ENCODE results near the gene BTG1.

DNA sequence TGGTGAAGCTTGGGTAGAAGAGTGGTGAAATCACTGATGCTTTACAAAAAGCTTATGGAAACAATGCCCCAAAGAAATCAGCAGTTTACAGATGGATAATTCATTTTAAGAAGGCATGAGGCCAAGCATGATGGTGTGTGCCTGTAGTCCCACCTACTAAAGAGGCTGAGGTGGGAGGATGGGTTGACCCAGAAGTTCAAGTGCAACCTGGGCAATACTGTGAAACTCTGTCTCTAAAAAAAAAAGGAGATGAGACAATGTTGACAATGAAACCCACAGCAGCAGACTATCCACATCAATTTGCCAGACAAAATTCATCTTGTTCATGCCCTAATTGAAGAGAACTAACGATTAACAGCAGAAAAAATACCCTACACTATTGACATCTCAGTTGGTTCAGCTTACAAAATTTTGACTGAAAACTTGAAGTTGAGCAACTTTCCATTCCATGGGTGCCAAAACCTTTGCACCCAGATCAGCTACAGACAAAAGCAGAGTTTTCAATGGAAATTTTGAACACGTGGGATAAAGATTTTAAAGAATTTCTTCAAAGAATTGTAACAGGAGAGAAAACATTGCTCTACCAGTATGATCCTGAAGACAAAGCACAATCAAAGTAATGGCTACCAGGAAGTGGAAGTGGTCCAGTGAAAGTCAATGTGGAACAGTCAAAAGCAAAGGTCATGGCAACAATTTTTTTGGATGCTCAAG lies 26.7 kb downstream of the BTG1 start:
- TF ChIP-seq CTCF (conservative IDR thresholded peaks at IDR 0.05 in 1 of 2, IDR thresholded peaks at IDR 0.05 in 1 of 2; ENCODE audit: extremely low read depth in 1 of 2, insufficient read depth in 1 of 2, low read depth in 1 of 2, low read length in 2 of 2) (no peak), EZH2 (IDR thresholded peaks at IDR 0.05; ENCODE audit: borderline replicate concordance, low read length) (no peak)
